HG02798 (cell line): Measurements from ENCODE around the gene DGKQ.

Experiments used
- ATAC-seq: cut with Tn5 transposase; IDR thresholded peaks from one replicate; pipeline ENCODE4 v1.9.1; 2021; ENCODE audit warnings: mild to moderate bottlenecking; ENCODE audit not compliant: unreplicated experiment, poor library complexity

The DGKQ gene

GRCh38 chr4:963276-964225 lies 9.8 kb downstream of the DGKQ start:
- no peak for ATAC-seq

DNA sequence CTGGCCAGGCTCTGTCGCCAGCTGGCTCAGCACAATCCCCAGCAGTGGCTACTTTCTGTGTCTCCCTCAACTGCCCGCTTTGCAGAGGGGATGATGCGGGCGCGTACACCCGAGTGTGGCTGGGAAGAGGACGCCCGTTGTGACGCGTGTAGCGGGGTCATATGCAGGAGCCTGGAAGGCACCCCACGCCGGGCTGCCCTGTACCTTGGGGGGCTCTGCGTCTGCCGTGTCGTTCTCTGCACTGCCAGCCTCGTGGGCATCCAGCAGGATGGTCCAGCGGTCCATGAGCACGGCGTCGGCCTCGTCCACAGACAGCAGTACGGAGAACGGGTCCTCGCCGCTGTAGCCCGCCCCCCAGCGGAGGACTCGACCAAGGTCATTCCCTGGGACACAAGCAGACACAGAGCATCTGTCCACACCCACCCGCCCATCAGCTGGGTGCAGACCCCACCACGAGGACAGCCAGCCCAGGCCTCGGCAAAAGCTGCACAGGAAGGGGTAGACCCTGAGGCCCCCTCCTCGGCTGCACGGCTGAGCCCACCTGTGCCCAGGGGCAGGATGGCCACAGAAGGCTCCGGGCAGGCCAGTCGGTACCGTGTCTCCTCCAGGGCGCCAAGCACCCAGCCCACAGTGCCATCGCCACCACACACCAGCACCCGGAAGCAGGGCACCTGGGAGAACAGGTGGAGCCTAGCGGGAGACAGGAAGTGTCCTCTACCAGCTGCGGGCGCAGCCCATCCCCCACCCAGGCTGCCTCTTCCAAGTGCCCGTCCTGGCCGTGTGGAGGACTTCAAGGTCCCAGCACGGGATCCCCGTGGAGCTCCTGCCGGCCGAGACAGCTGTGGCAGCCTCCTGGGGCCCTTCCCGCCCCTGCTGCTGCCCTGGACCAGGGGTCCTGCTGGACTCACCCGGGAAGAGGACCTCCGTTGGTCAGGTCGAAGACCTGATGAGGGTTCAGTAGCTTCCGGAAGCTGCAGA lies 10.8 kb downstream of the DGKQ start:
- no peak for ATAC-seq

DNA sequence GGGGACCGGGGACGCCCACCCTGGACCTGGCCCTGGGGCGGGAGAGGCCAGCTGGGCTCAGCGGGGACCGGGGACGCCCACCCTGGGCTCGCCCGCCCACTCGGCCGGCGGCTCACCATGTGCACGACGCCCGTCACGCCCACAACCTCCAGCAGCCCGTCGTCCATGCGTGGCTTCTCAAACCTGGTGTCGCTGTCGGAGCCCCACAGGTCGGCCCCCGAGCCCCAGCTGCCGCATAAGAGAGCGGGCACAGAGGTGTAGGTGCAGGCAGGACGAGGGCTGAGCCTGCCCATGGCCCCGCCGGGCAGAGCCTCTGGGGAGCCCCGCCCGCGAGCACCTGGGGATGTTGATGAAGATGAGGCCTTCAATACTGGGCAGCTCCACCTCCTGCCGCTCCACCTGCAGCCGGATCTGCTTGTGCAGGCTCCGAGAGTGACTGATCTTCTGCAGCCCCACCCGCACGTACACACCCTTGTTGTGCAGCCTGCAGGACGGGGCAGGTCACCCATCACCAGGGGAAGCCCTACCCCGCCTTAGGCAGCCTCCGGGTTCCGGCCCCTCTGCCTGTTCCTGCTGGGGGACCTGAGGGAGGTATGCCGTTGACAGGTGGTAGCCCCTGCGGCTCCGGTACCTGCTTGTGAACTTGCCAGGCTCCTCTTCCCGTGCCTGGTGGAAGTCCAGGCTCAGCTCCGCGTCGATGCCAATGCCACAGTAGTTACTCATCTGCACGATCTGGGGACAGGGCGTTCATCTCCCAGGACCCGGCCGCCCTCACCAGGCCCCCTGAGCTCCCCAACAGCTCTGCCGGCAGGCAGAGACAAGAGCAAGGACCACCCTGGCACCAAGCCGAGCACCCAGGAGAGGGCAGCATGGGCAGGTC lies 11.8 kb downstream of the DGKQ start:
- ATAC-seq: no peak

DNA sequence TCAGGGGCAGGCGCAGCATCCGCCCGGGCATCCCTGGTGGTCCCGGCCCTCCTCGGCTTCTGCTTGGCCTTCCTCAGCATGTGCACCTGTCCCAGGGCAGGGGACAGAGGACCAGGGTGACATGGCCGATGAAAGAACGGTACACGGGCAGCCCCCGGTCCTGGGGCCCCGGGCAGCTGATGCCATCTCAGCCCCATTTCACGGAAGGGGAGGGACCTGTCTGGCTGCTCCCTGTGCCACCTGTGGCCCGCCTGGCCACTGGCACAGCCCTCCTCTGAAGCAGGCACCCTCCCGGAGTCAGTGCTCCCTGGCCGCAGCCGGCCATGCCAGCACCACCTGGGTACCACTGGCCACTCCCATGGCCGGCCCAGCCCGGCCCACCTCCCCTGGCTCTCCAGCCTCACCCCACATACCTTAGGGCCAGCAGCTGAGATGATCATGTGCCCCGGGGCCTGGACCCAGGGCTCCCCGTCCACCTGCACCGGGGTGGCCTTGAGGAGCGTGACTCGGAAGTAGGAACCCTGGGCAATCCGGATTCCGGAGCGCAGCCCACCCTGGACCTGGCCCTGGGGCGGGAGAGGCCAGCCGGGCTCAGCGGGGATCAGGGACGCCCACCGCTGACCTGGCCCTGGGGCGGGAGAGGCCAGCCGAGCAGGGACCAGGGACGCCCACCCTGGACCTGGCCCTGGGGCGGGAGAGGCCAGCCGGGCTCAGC lies 12.6 kb downstream of the DGKQ start:
- ATAC-seq: no peak

DNA sequence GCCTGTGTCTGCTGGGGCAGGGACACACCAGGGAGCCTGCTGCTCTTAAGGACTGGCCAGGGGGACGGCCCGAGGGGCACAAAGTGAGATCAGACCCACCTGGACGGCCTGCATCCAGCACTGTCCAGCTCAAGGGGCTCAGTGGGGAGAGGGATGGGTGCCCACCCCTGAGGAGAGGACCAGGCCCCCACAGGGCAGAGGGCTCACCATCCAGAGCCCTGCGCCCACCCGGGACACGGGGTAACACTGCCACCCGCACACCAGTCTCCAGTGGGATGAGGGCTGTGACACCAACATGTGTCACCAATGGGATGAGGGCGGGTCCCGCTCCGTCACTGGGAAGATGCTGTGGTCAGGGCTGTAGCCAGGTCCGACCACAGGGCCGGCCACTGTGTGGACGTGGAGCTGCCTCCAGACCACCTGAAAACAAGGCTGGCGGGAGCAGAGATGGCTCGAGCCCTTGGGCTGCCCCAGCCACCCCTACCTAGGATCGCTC lies 13.2 kb downstream of the DGKQ start:
- no peak for ATAC-seq

DNA sequence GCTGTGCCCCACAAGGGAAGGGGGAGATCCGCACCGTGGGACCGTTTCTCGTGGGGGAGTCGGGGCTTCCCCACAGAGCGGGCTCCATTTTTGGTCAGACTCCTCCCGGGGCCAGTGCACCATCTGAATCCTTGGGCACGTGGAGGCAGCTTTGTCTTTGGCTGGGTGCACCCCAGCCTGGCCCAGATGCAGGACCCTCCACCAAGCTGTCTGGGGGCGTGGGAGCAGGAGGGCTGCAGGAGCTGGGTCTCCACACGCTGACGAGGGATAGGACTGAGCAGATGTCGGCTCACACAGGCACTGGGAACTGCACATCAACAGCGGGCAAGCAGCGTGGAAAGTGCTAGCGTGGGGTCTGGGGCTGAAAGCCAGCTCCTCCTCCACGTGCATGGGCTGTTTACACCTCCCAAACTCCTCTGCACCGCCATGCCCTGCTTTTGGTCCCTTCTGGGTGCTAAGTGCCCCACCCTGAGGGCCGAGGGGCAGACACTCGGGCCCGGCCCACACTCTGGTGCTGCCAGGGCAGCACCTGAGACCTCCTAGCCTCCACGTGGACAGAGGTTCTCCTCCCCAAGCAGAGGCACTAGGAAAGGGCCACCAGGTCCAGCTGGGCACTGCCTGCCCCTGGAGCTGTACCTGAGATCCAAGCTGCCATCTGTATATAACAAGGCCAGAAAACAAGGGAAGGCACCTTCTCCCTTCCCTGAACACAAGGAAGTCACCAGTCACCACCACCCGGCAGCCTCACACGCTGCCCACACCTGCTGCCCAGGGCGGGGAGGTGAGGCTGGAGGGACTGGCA lies 13.8 kb downstream of the DGKQ start:
- no peak for ATAC-seq

GRCh38 chr4:958696-959337 lies 14.6 kb downstream of the DGKQ start:
- no peak for ATAC-seq

- no peak for ATAC-seq
Measured at GRCh38 chr4:958314-958665, 15.1 kb downstream of the DGKQ start.

DNA sequence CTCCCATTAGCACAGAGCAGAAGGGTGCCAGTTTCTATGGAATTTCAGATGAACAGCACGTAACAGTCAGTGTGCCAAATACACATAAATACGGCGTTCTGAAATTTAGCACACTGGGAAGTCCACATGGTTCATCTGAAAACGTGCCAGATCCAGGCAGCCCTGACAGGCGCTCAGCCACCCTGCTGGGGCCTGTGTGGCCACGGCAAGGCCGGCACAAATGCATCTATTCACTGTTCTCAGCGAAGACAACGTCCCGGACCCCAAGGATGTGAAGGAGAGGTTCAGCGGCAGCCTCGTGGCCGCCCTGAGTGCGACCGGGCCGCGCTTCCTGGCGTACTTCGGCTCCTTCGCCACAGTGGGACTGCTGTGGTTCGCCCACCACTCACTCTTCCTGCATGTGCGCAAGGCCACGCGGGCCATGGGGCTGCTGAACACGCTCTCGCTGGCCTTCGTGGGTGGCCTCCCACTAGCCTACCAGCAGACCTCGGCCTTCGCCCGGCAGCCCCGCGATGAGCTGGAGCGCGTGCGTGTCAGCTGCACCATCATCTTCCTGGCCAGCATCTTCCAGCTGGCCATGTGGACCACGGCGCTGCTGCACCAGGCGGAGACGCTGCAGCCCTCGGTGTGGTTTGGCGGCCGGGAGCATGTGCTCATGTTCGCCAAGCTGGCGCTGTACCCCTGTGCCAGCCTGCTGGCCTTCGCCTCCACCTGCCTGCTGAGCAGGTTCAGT lies 15.6 kb downstream of the DGKQ start:
- ATAC-seq: no peak

DNA sequence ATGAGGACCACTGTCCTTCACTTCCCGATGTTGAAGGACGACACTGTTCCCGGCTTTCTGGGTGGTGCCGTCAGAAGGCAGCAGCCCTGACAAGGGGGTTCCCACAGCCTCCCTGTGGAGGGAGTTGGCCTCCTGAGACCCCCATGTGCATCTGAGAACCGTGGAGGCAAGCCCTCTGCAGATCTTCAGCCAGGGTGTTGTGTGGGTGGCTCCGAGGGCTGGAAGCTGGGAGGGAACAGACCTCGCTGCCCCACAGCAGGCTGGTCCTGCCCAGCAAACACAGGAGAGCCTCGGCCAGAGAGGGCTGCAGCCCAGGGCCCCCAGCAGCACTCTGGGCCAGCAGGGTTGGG lies 16.2 kb downstream of the DGKQ start:
- no peak for ATAC-seq

DNA sequence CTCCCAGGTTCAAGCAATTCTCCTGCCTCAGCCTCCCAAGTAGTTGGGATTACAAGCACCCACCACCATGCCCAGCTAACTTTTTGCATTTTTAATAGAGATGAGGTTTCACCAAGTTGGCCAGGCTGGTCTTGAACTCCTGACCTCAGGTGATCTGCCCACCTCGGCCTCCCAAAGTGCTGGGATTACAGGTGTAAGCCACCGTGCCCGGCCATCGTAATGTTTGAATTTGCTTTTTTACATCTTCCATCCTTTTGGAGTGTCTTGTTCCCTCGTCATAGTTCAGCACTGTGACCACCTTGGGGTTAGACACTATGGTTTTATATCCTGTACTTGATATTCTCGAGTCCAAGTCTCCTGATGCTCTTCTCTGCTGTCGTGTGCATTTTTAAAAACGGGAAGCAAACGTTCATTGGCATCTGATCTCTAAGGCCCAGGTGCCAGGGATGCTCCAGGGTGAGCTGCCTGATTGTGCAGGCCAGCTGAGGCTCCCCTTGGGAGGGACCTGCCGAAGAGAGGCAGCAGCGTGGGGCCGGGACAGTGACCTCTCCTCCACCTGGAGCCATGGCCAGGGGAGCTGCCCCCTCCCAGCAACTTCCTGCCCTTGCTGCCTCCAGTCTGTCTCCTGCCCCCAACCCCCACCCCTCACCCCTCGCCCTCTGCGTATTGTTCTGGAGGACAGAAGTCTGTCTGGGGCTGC lies 16.7 kb downstream of the DGKQ start:
- ATAC-seq: no peak

- ATAC-seq: no peak
Measured at GRCh38 chr4:955931-956381, 17.4 kb downstream of the DGKQ start.

GRCh38 chr4:955161-955921 lies 18.0 kb downstream of the DGKQ start:
- no peak for ATAC-seq

DNA sequence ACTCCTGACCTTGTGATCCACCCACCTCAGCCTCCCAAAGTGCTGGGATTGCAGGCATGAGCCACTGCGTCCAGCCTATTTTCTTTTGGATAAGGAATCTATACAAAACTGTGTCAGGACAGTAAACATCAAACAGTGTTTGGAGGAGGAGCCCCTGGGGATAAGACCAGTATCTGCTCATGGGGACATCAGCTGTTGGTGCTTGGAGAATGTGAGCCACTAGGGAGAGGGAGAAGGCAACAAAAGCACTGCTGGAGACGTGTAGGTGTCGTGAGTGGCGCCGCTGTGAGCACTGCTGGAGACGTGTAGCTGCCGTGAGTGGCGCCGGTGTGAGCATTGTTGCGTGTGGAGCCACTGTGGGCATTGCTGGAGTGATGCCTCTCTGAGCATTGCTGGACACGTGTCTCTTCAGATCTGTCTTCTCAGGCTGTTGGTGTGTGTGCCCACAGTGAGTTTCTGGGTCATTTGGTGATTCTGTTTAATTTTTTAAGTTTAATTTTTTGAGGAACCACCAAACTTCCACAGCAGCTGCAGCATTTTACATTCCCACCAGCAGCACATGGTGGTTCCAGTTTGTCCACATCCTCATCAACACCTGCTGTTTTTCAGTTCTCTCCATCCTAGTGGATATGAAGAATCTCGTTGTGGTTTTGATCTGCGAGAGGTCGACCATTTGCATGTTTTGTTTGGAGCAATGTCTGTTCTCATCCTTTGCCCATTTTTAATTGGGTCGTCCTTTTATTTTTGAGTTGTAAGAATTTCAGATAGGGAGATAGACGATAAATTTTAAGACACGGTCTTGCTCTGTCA lies 19.0 kb downstream of the DGKQ start:
- ATAC-seq: no peak

DNA sequence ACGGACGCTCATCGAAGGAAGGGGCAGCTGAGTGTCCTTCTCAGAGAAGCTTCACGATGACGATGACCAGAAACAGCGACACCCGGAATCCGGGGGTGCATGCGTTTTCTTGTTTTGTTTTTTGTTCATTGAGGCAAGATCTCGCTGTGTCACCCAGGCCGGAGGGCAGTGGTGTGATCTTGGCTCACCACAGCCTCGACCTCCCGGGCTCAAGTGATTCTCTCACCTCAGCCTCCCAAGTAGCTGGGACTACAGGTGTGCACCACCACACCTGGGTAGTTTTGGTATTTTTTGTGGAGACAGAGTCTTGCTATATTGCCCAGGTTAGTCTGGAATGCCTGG lies 19.8 kb downstream of the DGKQ start:
- ATAC-seq: no peak
